Natural killer cell (primary cell): ENCODE data around the gene ASNS. TPM values are rescaled to one million over a fixed set of nuclear protein-coding genes. Genes with fewer than 3 reads are reported as not detected.

Experiments used
- ATAC-seq, 3 donors: fragments of 150-1000 bp in 2 of 3; fragments of 200-7000 bp in 1 of 3; cut with Tn5 transposase; 1 replicate in 1 of 3; 2 replicates in 2 of 3; pipeline ENCODE4 v1.10.0; 2021; ENCODE audit warnings: mild to moderate bottlenecking in 2 of 3, moderate library complexity in 2 of 3
- DNase-seq, 2 donors: peaks; one replicate each; pipeline versions ENCODE4 v3.0.0 to v3.0.0-alpha.2; 2013 to 2021; ENCODE audit warnings: mixed read lengths in 1 of 2
- H3K27ac ChIP-seq: one replicate; pipeline ENCODE4 v1.5.1; 2013; ENCODE audit warnings: mild to moderate bottlenecking, low read length
- H3K27me3 ChIP-seq: one replicate; pipeline ENCODE4 v1.6.1; 2013; ENCODE audit warnings: low read length; ENCODE audit not compliant: control insufficient read depth, insufficient read depth
- H3K36me3 ChIP-seq: one replicate; pipeline ENCODE4 v1.6.1; 2013; ENCODE audit warnings: low read length; ENCODE audit not compliant: control insufficient read depth, insufficient read depth
- H3K4me1 ChIP-seq: one replicate; pipeline ENCODE4 v1.6.1; 2013; ENCODE audit warnings: low read length; ENCODE audit not compliant: control insufficient read depth, insufficient read depth
- H3K4me3 ChIP-seq: one replicate; pipeline ENCODE4 v1.5.1; 2013; ENCODE audit warnings: low read length
- H3K9me3 ChIP-seq: one replicate; pipeline ENCODE4 v1.6.1; 2013; ENCODE audit warnings: low read length; ENCODE audit not compliant: control insufficient read depth, insufficient read depth
- H3K27ac Mint-ChIP-seq, 2 donors: one replicate each; pipeline ENCODE4 v1.8.0; 2022; ENCODE audit warnings: mild to moderate bottlenecking in 2 of 2, mixed read lengths in 2 of 2, moderate library complexity in 1 of 2
- H3K27me3 Mint-ChIP-seq, 2 donors: one replicate each; pipeline ENCODE4 v1.8.0; 2022; ENCODE audit warnings: low read depth in 2 of 2, mixed read lengths in 2 of 2
- H3K36me3 Mint-ChIP-seq: one replicate; pipeline ENCODE4 v1.8.0; 2022; ENCODE audit warnings: mixed read lengths
- H3K4me1 Mint-ChIP-seq, 2 donors: one replicate each; pipeline ENCODE4 v1.8.0; 2022; ENCODE audit warnings: mixed read lengths in 2 of 2
- H3K4me3 Mint-ChIP-seq: one replicate; pipeline ENCODE4 v1.8.0; 2022; ENCODE audit warnings: mild to moderate bottlenecking, moderate library complexity, mixed read lengths
- H3K9me3 Mint-ChIP-seq, 2 donors: one replicate each; pipeline ENCODE4 v1.8.0; 2022; ENCODE audit warnings: mixed read lengths in 2 of 2
- WGBS: methylation state at CpG from one replicate; pipeline ENCODE4 v1.1.7; 2013; ENCODE audit warnings: missing lambda C conversion rate; ENCODE audit not compliant: insufficient coverage; 5-methylcytosine and 5-hydroxymethylcytosine counted together
- intact Hi-C: fragments of 100-400 bp; cut with micrococcal nuclease; formaldehyde crosslinking; loops from one replicate; pipeline ENCODE4 v1.14.2; 2022
- total RNA-seq, 4 donors: library from RNA; stranded (reverse); fragments of 120-200 nt in 1 of 4; gene quantifications; one replicate each; pipeline versions ENCODE4 v1.2.3 to v1.2.4, GENCODE V29; 2013 to 2022
- TF ChIP-seq, protein P1 (sequence below): fragments of 200-600 bp; IDR thresholded peaks from one replicate; pipeline ENCODE4 v1.8.0; 2022; ENCODE audit warnings: antibody characterized with exemption

Gene ASNS
- total RNA-seq, 3 donors from 2014 or later (not counting 1 experiment from before 2014, with no cell fraction given): 13.4 to 18.8 (median 16.7) TPM

DNA sequence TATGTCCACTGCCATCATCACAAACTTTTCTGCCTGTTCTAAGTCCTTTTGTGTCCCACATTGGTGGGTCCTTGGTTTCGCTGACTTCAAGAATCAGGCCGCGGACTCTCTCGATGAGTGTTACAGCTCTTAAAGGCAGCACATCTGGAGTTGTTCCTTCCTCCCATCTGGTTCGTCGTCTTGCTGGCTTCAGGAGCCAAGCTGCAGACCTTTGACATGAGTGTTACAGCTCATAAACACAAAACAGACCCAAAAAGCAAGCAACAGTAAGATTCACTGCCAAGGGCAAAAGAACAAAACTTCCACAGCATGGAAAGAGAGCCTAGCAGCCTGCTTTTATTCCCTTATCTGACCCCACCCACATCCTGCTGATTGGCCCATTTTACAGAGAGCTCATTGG, 30.2 kb downstream of the ASNS start:
- Mint-ChIP-seq H3K4me1 (no peaks in the 10 kb centered on the region), H3K36me3 (no peaks in the 10 kb centered on the region), H3K9me3 (no peaks in the 10 kb centered on the region), H3K27ac (no peak overlapping the region), H3K4me3 (no peak overlapping the region), H3K27me3 (peaks cover 6 to 18% of the 10 kb centered on the region in 2 donors)
- no peak overlapping the region for H3K27ac ChIP-seq
- DNase-seq: no peak
- WGBS: 91% methylated on average over 6 of the region's 6 CpGs
- H3K4me1 ChIP-seq: no peaks in the 10 kb centered on the region
- H3K36me3 ChIP-seq: no peaks in the 10 kb centered on the region
- TF ChIP-seq, protein P1, sequence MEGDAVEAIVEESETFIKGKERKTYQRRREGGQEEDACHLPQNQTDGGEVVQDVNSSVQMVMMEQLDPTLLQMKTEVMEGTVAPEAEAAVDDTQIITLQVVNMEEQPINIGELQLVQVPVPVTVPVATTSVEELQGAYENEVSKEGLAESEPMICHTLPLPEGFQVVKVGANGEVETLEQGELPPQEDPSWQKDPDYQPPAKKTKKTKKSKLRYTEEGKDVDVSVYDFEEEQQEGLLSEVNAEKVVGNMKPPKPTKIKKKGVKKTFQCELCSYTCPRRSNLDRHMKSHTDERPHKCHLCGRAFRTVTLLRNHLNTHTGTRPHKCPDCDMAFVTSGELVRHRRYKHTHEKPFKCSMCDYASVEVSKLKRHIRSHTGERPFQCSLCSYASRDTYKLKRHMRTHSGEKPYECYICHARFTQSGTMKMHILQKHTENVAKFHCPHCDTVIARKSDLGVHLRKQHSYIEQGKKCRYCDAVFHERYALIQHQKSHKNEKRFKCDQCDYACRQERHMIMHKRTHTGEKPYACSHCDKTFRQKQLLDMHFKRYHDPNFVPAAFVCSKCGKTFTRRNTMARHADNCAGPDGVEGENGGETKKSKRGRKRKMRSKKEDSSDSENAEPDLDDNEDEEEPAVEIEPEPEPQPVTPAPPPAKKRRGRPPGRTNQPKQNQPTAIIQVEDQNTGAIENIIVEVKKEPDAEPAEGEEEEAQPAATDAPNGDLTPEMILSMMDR: no peak
- H3K27me3 ChIP-seq: no peaks in the 10 kb centered on the region
- H3K4me3 ChIP-seq: no peak overlapping the region
- no peak for ATAC-seq
- H3K9me3 ChIP-seq: no peaks in the 10 kb centered on the region
- intact Hi-C loops: no loop called here

DNA sequence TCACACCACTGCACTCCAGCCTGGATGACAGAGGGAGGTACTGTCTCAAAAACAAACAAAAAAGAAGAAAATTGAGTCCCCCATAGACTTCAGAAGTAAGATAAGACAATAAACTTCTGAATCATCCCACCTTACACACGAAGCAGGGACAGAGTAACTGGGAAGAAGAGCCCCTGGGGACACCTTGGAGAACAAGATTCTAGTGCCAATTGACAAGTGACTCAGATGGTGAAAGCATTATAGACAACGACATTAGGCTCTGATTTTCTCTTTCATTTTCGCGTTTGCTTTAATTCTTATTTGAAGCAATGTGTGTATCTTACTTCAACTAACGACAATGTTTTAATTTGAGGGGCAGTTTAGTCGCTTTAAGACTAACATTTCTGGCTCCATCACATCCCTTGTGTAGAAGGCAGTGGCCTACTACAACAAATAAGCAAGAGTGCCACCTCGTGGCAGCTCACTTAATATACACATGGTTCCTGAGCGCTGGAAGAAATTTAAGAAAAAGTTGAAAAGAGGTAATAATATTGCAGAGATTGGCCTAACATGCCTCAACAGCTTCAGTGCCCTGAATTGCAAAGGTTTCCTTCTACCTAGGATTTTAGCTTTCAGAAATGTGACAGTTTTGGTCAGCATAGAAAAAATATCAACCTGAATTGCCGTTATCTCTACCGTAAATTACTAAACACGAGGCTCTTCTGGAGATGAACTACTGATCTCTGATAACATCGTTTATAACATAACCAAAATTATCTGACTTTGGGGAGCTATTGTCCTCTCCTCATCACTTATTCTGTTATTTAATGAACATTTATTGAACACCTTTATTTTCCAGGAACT, 36.7 kb downstream of the ASNS start:
- 57% methylated on average over 9 of the region's 12 CpGs for WGBS
- Histone ChIP-seq H3K27me3 (no peaks in the 10 kb centered on the region), H3K4me1 (no peaks in the 10 kb centered on the region), H3K36me3 (no peaks in the 10 kb centered on the region), H3K9me3 (no peaks in the 10 kb centered on the region), H3K4me3 (no peak overlapping the region), H3K27ac (no peak overlapping the region)
- no peaks in the 10 kb centered on the region for H3K4me1 Mint-ChIP-seq
- no peak overlapping the region for H3K27ac Mint-ChIP-seq
- no peak overlapping the region for H3K4me3 Mint-ChIP-seq
- no peaks in the 10 kb centered on the region for H3K9me3 Mint-ChIP-seq
- ATAC-seq: peak; percentile 52 to 82 (median 73)
- intact Hi-C loops: loop anchor here (1.0 kb wide), 1 partner anchor 731 kb away; no protein-coding TSS in a partner anchor
- no peaks in the 10 kb centered on the region for H3K36me3 Mint-ChIP-seq
- DNase-seq: peak; percentile 33 to 71
- TF ChIP-seq, protein P1: peak; percentile 69
- peaks cover 20 to 48% of the 10 kb centered on the region in 2 donors for H3K27me3 Mint-ChIP-seq

DNA sequence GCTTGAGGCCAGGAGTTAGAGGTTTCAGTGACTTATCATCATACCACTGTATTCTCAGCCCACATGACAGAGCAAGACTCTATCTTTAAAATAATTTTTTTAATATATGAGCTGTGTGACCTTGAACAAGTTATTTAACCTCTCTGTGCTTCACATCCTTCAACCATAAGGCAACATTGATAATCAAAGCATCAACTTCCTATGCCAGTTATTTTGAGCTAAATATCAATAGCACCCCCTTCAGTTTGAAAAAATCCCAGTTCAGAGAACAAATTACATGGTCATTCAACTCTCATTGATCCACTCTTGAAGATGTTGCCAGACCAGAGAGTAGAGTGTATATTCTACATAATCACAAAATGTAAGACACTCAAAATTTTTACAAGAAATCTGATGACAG, 53.0 kb downstream of the ASNS start:
- no peaks in the 10 kb centered on the region for H3K27me3 ChIP-seq
- no peaks in the 10 kb centered on the region for H3K4me1 ChIP-seq
- Mint-ChIP-seq H3K4me3 (no peak overlapping the region), H3K9me3 (no peaks in the 10 kb centered on the region), H3K27ac (no peak overlapping the region), H3K4me1 (no peaks in the 10 kb centered on the region), H3K36me3 (no peaks in the 10 kb centered on the region), H3K27me3 (peaks cover 2 to 15% of the 10 kb centered on the region in 2 donors)
- intact Hi-C loops: no loop called here
- no peaks in the 10 kb centered on the region for H3K36me3 ChIP-seq
- H3K27ac ChIP-seq: no peak overlapping the region
- ATAC-seq (no peak), DNase-seq (no peak)
- no peak overlapping the region for H3K4me3 ChIP-seq
- H3K9me3 ChIP-seq: no peaks in the 10 kb centered on the region
- TF ChIP-seq, protein P1: no peak
